HEK293 (cell line): ENCODE measurements around the gene STXBP4.

ENCODE experiments used
- CTCF ChIP-seq: fragments of 450-650 bp; formaldehyde crosslinking; IDR thresholded peaks from 2 replicates; pipeline ENCODE4 v1.5.1; 2016; ENCODE audit warnings: missing biosample characterization, missing genetic modification characterization
- GLI2 ChIP-seq: fragments of 450-650 bp; formaldehyde crosslinking; IDR thresholded peaks from 2 replicates; pipeline ENCODE4; 2017; ENCODE audit warnings: missing biosample characterization, missing genetic modification characterization, low read depth, borderline replicate concordance
- PATZ1 ChIP-seq: fragments of 450-650 bp; formaldehyde crosslinking; IDR thresholded peaks from 2 replicates; pipeline ENCODE4 v1.5.1; 2016; ENCODE audit warnings: missing biosample characterization, missing genetic modification characterization
- SP2 ChIP-seq: fragments of 450-650 bp; formaldehyde crosslinking; IDR thresholded peaks from 2 replicates; pipeline ENCODE4 v1.5.1; 2016; ENCODE audit warnings: missing biosample characterization, missing genetic modification characterization
- YY1 ChIP-seq: fragments of 450-650 bp; formaldehyde crosslinking; IDR thresholded peaks from 2 replicates; pipeline ENCODE4 v1.5.1; 2018; ENCODE audit warnings: missing biosample characterization, missing genetic modification characterization
- ZNF121 ChIP-seq: fragments of 450-650 bp; formaldehyde crosslinking; IDR thresholded peaks from 2 replicates; pipeline ENCODE4 v1.5.1; 2016; ENCODE audit warnings: missing biosample characterization, missing genetic modification characterization
- ZNF133 ChIP-seq: fragments of 450-650 bp; formaldehyde crosslinking; IDR thresholded peaks from 2 replicates; pipeline ENCODE4 v1.5.1; 2016; ENCODE audit warnings: missing biosample characterization, missing genetic modification characterization
- ZNF221 ChIP-seq: fragments of 450-650 bp; formaldehyde crosslinking; IDR thresholded peaks from 2 replicates; pipeline ENCODE4 v1.5.1; 2017; ENCODE audit warnings: missing biosample characterization, missing genetic modification characterization, borderline replicate concordance
- ZNF274 ChIP-seq, 2 experiments: fragments of 200-500 bp in 1 of 2; fragments of 450-650 bp in 1 of 2; sonication (Bioruptor generic) in 1 of 2; formaldehyde crosslinking in 1 of 2; IDR thresholded peaks; 2 replicates each; pipeline versions ENCODE4 v1.5.1 to v1.6.1; 2014 to 2016; ENCODE audit warnings: borderline replicate concordance in 1 of 2, inconsistent platforms in 1 of 2, low read length in 1 of 2, missing biosample characterization in 1 of 2, missing genetic modification characterization in 1 of 2
- ZNF302 ChIP-seq: fragments of 450-650 bp; formaldehyde crosslinking; IDR thresholded peaks from 2 replicates; pipeline ENCODE4 v1.5.1; 2016; ENCODE audit warnings: missing biosample characterization, missing genetic modification characterization, low read depth
- ZNF530 ChIP-seq: fragments of 450-650 bp; formaldehyde crosslinking; IDR thresholded peaks from 2 replicates; pipeline ENCODE4 v1.5.1; 2016; ENCODE audit warnings: low read depth, missing biosample characterization, missing genetic modification characterization
- ZNF629 ChIP-seq: fragments of 450-650 bp; formaldehyde crosslinking; IDR thresholded peaks from 2 replicates; pipeline ENCODE4 v1.5.1; 2017; ENCODE audit warnings: missing biosample characterization, missing genetic modification characterization

GRCh38 chr17:55038291-55038690 is 69.7 kb downstream of the STXBP4 start:
- no peak for TF ChIP-seq ZNF221 (tag by site-specific recombination)
- TF ChIP-seq GLI2, result no peak
- no peak for TF ChIP-seq YY1 (tag by site-specific recombination)
- TF ChIP-seq CTCF (tag by site-specific recombination), result no peak
- no peak for TF ChIP-seq SP2
- no peak for TF ChIP-seq ZNF302
- no peak for TF ChIP-seq ZNF121 (tag by site-specific recombination)
- no peak for TF ChIP-seq PATZ1 (tag by site-specific recombination)
- no peak for TF ChIP-seq ZNF274 (IDR thresholded peaks at IDR 0.05; ENCODE audit: low read length)
- TF ChIP-seq ZNF274 (tag by site-specific recombination; IDR thresholded peaks at IDR 0.05; ENCODE audit: borderline replicate concordance), result no peak
- no peak for TF ChIP-seq ZNF133
- no peak for TF ChIP-seq ZNF530 (tag by site-specific recombination)
- TF ChIP-seq ZNF629 (tag by site-specific recombination), result no peak
